Rectal smooth muscle tissue (tissue), 1 donor: Measurements from ENCODE around the gene DLGAP1.
"Not testable (repeated sequence)": the region's sequence is repeated elsewhere in the genome, so short reads cannot be mapped to it uniquely, and the experiment has no call there.

Experiments used
- H3K27ac ChIP-seq: one replicate; pipeline ENCODE4 v1.7.0; 2013; ENCODE audit warnings: low read depth, low read length, inconsistent platforms
- H3K27me3 ChIP-seq: one replicate; pipeline ENCODE4 v1.7.0; 2013; ENCODE audit warnings: low read length; ENCODE audit not compliant: control insufficient read depth, insufficient read depth
- H3K36me3 ChIP-seq: one replicate; pipeline ENCODE4 v1.7.0; 2013; ENCODE audit warnings: low read length; ENCODE audit not compliant: control insufficient read depth, insufficient read depth
- H3K4me1 ChIP-seq: one replicate; pipeline ENCODE4 v1.7.0; 2013; ENCODE audit warnings: low read length; ENCODE audit not compliant: control insufficient read depth, insufficient read depth
- H3K4me3 ChIP-seq: one replicate; pipeline ENCODE4 v1.7.0; 2013; ENCODE audit warnings: low read length
- H3K9ac ChIP-seq: one replicate; pipeline ENCODE4 v1.7.0; 2013; ENCODE audit warnings: low read length

DLGAP1 gene

DNA sequence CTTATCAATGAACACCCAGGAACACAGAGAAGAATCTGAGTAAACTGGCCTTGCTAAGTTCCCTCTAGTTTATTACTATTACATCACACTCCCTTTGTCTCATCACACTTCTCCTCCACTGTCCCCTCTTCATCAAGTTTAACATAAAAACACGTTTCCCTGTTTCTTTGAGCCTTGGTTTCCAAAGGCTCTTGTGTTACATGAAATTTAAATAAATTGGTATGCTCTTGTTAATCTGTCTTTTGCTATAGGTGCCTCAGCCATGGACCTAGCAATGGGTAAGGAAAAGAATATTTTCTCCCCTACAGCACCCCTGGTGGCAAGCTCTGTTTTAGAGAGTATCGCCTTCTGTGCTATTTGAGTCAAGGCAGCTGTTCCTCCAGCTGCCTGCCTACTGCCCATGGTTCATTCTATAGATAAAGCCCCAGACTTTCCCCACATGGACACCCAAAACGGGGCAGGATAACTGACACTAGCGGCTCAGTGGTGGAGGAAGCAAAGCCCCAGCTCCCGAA is 973.4 kb downstream of the DLGAP1 start:
- no peak overlapping the region for H3K27ac ChIP-seq

GRCh38 chr18:3480827-3481573 is 974.1 kb downstream of the DLGAP1 start:
- H3K27ac ChIP-seq = no peak overlapping the region

More for the DNA sequence above, 973.4 kb downstream of the DLGAP1 start:
- Histone ChIP-seq H3K36me3 (no peaks in the 10 kb centered on the region), H3K9ac (no peak overlapping the region), H3K4me3 (no peak overlapping the region), H3K4me1 (no peaks in the 10 kb centered on the region), H3K27me3 (no peaks in the 10 kb centered on the region)

DNA sequence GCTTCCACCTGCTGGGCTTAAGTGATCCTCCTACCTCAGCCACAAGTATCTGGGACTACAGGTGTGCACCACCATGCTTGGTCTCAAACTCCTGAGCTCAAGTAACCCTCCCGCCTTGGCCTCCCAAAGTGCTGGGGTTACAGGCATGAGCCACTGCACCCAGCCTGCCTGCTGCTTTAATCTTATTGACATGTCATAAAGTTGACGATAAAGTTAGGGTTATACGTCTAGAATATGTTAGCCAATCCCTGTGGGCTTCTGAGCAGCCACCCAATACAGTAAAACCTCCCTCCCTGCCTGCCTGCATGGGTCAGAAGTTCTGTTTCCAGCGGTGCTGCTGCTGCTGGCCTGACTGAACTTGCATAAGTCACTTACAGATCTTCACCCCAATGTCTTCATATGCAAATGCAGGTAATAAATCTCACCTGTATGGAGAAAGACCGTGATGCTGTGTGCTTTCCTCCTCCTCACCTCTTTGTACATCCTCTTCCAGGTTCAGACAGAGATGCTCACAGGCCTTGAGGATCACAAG is 975.1 kb downstream of the DLGAP1 start:
- H3K4me1 ChIP-seq = no peaks in the 10 kb centered on the region
- no peak overlapping the region for H3K27ac ChIP-seq
- no peak overlapping the region for H3K4me3 ChIP-seq
- H3K36me3 ChIP-seq = no peaks in the 10 kb centered on the region
- no peak overlapping the region for H3K9ac ChIP-seq
- no peaks in the 10 kb centered on the region for H3K27me3 ChIP-seq

More at GRCh38 chr18:3480827-3481573, 974.1 kb downstream of the DLGAP1 start:
- Histone ChIP-seq H3K27me3 (no peaks in the 10 kb centered on the region), H3K36me3 (no peaks in the 10 kb centered on the region), H3K4me1 (no peaks in the 10 kb centered on the region), H3K4me3 (no peak overlapping the region), H3K9ac (no peak overlapping the region)

DNA sequence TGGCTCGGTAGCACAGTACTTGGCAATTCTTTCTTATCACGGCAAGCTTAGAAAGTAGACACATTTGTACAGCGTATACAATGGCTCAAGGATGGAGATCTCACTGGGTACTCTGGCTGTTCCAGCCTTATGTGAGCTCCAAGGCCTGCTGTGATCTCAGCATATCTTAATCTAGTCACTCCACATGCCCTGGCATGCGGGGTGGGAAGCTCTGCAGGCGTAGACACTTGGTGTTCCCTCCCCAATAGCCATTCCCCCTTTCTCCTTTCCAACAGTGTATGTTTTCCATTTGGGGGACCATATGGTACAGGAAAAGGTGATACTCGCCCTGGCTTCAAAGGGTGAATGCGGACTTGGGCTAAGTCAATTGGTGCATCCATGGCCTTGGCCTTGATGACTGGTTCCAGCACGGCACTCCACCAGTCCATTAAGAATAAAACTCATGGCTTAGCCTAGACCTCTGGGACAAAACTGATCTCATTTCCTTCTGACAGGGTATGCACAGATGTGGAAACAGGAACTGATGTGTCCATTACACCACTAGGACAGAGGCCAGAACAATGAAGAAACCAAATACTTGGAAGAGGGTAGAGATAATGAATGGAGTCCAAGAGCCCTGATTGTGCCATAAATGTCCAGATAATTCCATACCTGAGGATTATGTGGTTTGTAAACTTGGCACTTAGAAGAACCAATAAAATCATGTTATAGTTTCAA is 976.7 kb downstream of the DLGAP1 start:
- no peak overlapping the region for H3K4me3 ChIP-seq
- H3K27me3 ChIP-seq = no peaks in the 10 kb centered on the region
- no peaks in the 10 kb centered on the region for H3K4me1 ChIP-seq
- H3K36me3 ChIP-seq = no peaks in the 10 kb centered on the region
- H3K27ac ChIP-seq = no peak overlapping the region
- H3K9ac ChIP-seq = no peak overlapping the region

GRCh38 chr18:3472681-3473544 is 982.2 kb downstream of the DLGAP1 start:
- no peaks in the 10 kb centered on the region for H3K27me3 ChIP-seq
- no peak overlapping the region for H3K27ac ChIP-seq
- no peak overlapping the region for H3K9ac ChIP-seq
- no peak overlapping the region for H3K4me3 ChIP-seq
- no peaks in the 10 kb centered on the region for H3K36me3 ChIP-seq
- H3K4me1 ChIP-seq = no peaks in the 10 kb centered on the region

DNA sequence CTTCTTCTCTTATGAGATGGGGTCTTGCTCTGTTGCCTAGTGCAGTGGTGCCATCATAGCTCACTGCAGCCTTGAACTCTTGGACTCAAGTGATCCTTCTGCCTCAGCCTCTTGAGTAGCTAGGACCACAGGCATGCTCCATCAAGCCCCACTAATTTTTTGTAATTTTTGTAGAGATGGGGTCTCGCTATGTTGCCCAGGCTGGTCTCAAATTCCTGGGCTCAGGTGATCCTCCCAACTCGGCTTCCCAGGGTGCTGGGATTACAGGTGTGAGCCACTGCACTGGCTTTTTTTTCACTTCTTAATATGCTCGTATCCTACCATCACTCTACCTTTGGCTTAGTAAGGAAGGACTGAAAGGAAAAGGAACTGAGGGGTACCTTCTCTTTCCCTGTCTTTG is 983.0 kb downstream of the DLGAP1 start:
- H3K4me1 ChIP-seq, H3K27me3 ChIP-seq, H3K27ac ChIP-seq, H3K36me3 ChIP-seq, H3K4me3 ChIP-seq, H3K9ac ChIP-seq: not testable (repeated sequence)

- Histone ChIP-seq H3K36me3 (no peaks in the 10 kb centered on the region), H3K4me3 (no peak overlapping the region), H3K27me3 (no peaks in the 10 kb centered on the region), H3K27ac (no peak overlapping the region), H3K4me1 (no peaks in the 10 kb centered on the region), H3K9ac (no peak overlapping the region)
Measured at GRCh38 chr18:3471141-3471648, 983.9 kb downstream of the DLGAP1 start.

DNA sequence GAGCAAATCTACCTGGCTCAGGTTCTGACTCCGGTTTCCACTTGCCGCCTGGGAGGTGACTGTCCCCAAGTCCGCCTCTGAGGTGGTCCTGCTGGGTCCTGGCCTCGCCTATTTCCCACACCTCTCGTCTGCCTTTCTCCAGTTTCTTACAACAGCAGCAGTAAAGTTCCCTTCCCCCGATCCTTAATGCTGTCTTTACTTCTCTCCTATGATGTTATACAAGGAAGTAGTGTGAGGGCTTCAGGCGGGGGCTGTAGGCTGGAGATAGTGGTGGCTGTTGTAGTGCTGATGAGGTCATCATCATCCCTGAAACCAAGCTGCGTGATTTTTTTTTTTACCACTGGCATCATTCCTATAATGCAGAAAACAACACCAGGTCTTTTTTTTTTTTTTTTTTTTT is 986.3 kb downstream of the DLGAP1 start:
- H3K9ac ChIP-seq = no peak overlapping the region
- H3K4me1 ChIP-seq = no peaks in the 10 kb centered on the region
- H3K4me3 ChIP-seq = no peak overlapping the region
- no peaks in the 10 kb centered on the region for H3K27me3 ChIP-seq
- H3K27ac ChIP-seq = no peak overlapping the region
- no peaks in the 10 kb centered on the region for H3K36me3 ChIP-seq

- no peaks in the 10 kb centered on the region for H3K36me3 ChIP-seq
- H3K27me3 ChIP-seq = no peaks in the 10 kb centered on the region
- H3K4me3 ChIP-seq = no peak overlapping the region
- no peak overlapping the region for H3K27ac ChIP-seq
- H3K9ac ChIP-seq = no peak overlapping the region
- no peaks in the 10 kb centered on the region for H3K4me1 ChIP-seq
Measured at GRCh38 chr18:3468066-3468705, 986.9 kb downstream of the DLGAP1 start.

- no peak overlapping the region for H3K9ac ChIP-seq
- H3K4me3 ChIP-seq = no peak overlapping the region
- H3K4me1 ChIP-seq = no peaks in the 10 kb centered on the region
- no peaks in the 10 kb centered on the region for H3K27me3 ChIP-seq
- H3K36me3 ChIP-seq = no peaks in the 10 kb centered on the region
- H3K27ac ChIP-seq = no peak overlapping the region
Measured at GRCh38 chr18:3466872-3467271, 988.2 kb downstream of the DLGAP1 start.

GRCh38 chr18:3466045-3466444 is 989.1 kb downstream of the DLGAP1 start:
- no peaks in the 10 kb centered on the region for H3K36me3 ChIP-seq
- no peak overlapping the region for H3K9ac ChIP-seq
- H3K4me1 ChIP-seq = no peaks in the 10 kb centered on the region
- no peaks in the 10 kb centered on the region for H3K27me3 ChIP-seq
- no peak overlapping the region for H3K27ac ChIP-seq
- H3K4me3 ChIP-seq = no peak overlapping the region
